Natural killer cell (primary cell): ENCODE measurements around the gene GANC. TPM values are rescaled to one million over a fixed set of nuclear protein-coding genes. Genes with fewer than 3 reads are reported as not detected.

Experiments
- ATAC-seq, 3 donors: fragments of 150-1000 bp in 2 of 3; fragments of 200-7000 bp in 1 of 3; cut with Tn5 transposase; 1 replicate in 1 of 3; 2 replicates in 2 of 3; pipeline ENCODE4 v1.10.0; 2021; ENCODE audit warnings: mild to moderate bottlenecking in 2 of 3, moderate library complexity in 2 of 3
- DNase-seq, 2 donors: peaks; one replicate each; pipeline versions ENCODE4 v3.0.0 to v3.0.0-alpha.2; 2013 to 2021; ENCODE audit warnings: mixed read lengths in 1 of 2
- H3K27ac ChIP-seq: one replicate; pipeline ENCODE4 v1.5.1; 2013; ENCODE audit warnings: mild to moderate bottlenecking, low read length
- H3K27me3 ChIP-seq: one replicate; pipeline ENCODE4 v1.6.1; 2013; ENCODE audit warnings: low read length; ENCODE audit not compliant: control insufficient read depth, insufficient read depth
- H3K36me3 ChIP-seq: one replicate; pipeline ENCODE4 v1.6.1; 2013; ENCODE audit warnings: low read length; ENCODE audit not compliant: control insufficient read depth, insufficient read depth
- H3K4me1 ChIP-seq: one replicate; pipeline ENCODE4 v1.6.1; 2013; ENCODE audit warnings: low read length; ENCODE audit not compliant: control insufficient read depth, insufficient read depth
- H3K4me3 ChIP-seq: one replicate; pipeline ENCODE4 v1.5.1; 2013; ENCODE audit warnings: low read length
- H3K9me3 ChIP-seq: one replicate; pipeline ENCODE4 v1.6.1; 2013; ENCODE audit warnings: low read length; ENCODE audit not compliant: control insufficient read depth, insufficient read depth
- H3K27ac Mint-ChIP-seq, 2 donors: one replicate each; pipeline ENCODE4 v1.8.0; 2022; ENCODE audit warnings: mild to moderate bottlenecking in 2 of 2, mixed read lengths in 2 of 2, moderate library complexity in 1 of 2
- H3K27me3 Mint-ChIP-seq, 2 donors: one replicate each; pipeline ENCODE4 v1.8.0; 2022; ENCODE audit warnings: low read depth in 2 of 2, mixed read lengths in 2 of 2
- H3K36me3 Mint-ChIP-seq: one replicate; pipeline ENCODE4 v1.8.0; 2022; ENCODE audit warnings: mixed read lengths
- H3K4me1 Mint-ChIP-seq, 2 donors: one replicate each; pipeline ENCODE4 v1.8.0; 2022; ENCODE audit warnings: mixed read lengths in 2 of 2
- H3K4me3 Mint-ChIP-seq: one replicate; pipeline ENCODE4 v1.8.0; 2022; ENCODE audit warnings: mild to moderate bottlenecking, moderate library complexity, mixed read lengths
- H3K9me3 Mint-ChIP-seq, 2 donors: one replicate each; pipeline ENCODE4 v1.8.0; 2022; ENCODE audit warnings: mixed read lengths in 2 of 2
- CTCF ChIP-seq: fragments of 200-600 bp; IDR thresholded peaks from one replicate; pipeline ENCODE4 v1.8.0; 2022; ENCODE audit warnings: antibody characterized with exemption
- WGBS: methylation state at CpG from one replicate; pipeline ENCODE4 v1.1.7; 2013; ENCODE audit warnings: missing lambda C conversion rate; ENCODE audit not compliant: insufficient coverage; 5-methylcytosine and 5-hydroxymethylcytosine counted together
- intact Hi-C: fragments of 100-400 bp; cut with micrococcal nuclease; formaldehyde crosslinking; loops from one replicate; pipeline ENCODE4 v1.14.2; 2022
- total RNA-seq, 4 donors: library from RNA; stranded (reverse); fragments of 120-200 nt in 1 of 4; gene quantifications; one replicate each; pipeline versions ENCODE4 v1.2.3 to v1.2.4, GENCODE V29; 2013 to 2022

Gene GANC
- total RNA-seq, 3 donors from 2014 or later (not counting 1 experiment from before 2014, with no cell fraction given), result 23.5 to 31.3 (median 24.3) TPM

GRCh38 chr15:42240823-42241222 lies 32.2 kb upstream of the GANC start:
- Histone ChIP-seq H3K4me3 (no peak overlapping the region), H3K4me1 (no peaks in the 10 kb centered on the region), H3K36me3 (peaks cover 43% of the 10 kb centered on the region), H3K27ac (no peak overlapping the region), H3K9me3 (no peaks in the 10 kb centered on the region), H3K27me3 (no peaks in the 10 kb centered on the region)
- Mint-ChIP-seq H3K27ac (peak overlapping the region in 1 of 2 donors; percentile 2), H3K27me3 (no peaks in the 10 kb centered on the region), H3K9me3 (no peaks in the 10 kb centered on the region), H3K36me3 (peaks cover 12% of the 10 kb centered on the region), H3K4me1 (peaks cover 8 to 18% of the 10 kb centered on the region in 2 donors), H3K4me3 (no peak overlapping the region)
- no CpG with 5 or more reads among the region's 1 CpG for WGBS
- ATAC-seq (no peak), DNase-seq (no peak)
- TF ChIP-seq CTCF, result no peak
- intact Hi-C loops, result no loop called here

GRCh38 chr15:42253300-42253699 lies 19.7 kb upstream of the GANC start:
- Histone ChIP-seq H3K4me1 (no peaks in the 10 kb centered on the region), H3K4me3 (no peak overlapping the region), H3K9me3 (peaks cover 3% of the 10 kb centered on the region), H3K27me3 (no peaks in the 10 kb centered on the region), H3K36me3 (peaks cover 33% of the 10 kb centered on the region), H3K27ac (no peak overlapping the region)
- Mint-ChIP-seq H3K27me3 (no peaks in the 10 kb centered on the region), H3K4me1 (peaks cover 6 to 9% of the 10 kb centered on the region in 2 donors), H3K27ac (no peak overlapping the region), H3K4me3 (no peak overlapping the region), H3K9me3 (peaks cover 0 to 3% of the 10 kb centered on the region in 2 donors), H3K36me3 (peaks cover 17% of the 10 kb centered on the region)
- no peak for DNase-seq
- ATAC-seq, result no peak
- no peak for TF ChIP-seq CTCF
- intact Hi-C loops, result no loop called here
- whole genome bisulfite sequencing, result 100% methylated on average over 2 of the region's 2 CpGs

- no peak overlapping the region for H3K4me3 Mint-ChIP-seq
- H3K27me3 ChIP-seq, result no peaks in the 10 kb centered on the region
- intact Hi-C loops, result no loop called here
- no peak overlapping the region for H3K27ac ChIP-seq
- H3K36me3 Mint-ChIP-seq, result peaks cover 43% of the 10 kb centered on the region
- no peaks in the 10 kb centered on the region for H3K27me3 Mint-ChIP-seq
- peaks cover 65% of the 10 kb centered on the region for H3K36me3 ChIP-seq
- no peak overlapping the region for H3K4me3 ChIP-seq
- no peak for ATAC-seq
- no peak for TF ChIP-seq CTCF
- no peak for DNase-seq
- H3K27ac Mint-ChIP-seq, result no peak overlapping the region
- H3K9me3 ChIP-seq, result no peaks in the 10 kb centered on the region
- no peaks in the 10 kb centered on the region for H3K4me1 ChIP-seq
- 78% methylated on average over 3 of the region's 5 CpGs for WGBS
- H3K4me1 Mint-ChIP-seq, result peaks cover 9 to 24% of the 10 kb centered on the region in 2 donors
- H3K9me3 Mint-ChIP-seq, result no peaks in the 10 kb centered on the region
These were observed 8.2 kb upstream of the GANC start for GRCh38 chr15:42264795-42265194.

- DNase-seq, result no peak
- no peak for TF ChIP-seq CTCF
- Mint-ChIP-seq H3K27ac (no peak overlapping the region), H3K4me3 (no peak overlapping the region), H3K4me1 (peaks cover 23 to 38% of the 10 kb centered on the region in 2 donors), H3K27me3 (no peaks in the 10 kb centered on the region), H3K9me3 (no peaks in the 10 kb centered on the region), H3K36me3 (peaks cover 43% of the 10 kb centered on the region)
- ATAC-seq, result no peak
- peaks cover 48% of the 10 kb centered on the region for H3K36me3 ChIP-seq
- no peaks in the 10 kb centered on the region for H3K27me3 ChIP-seq
- no peak overlapping the region for H3K4me3 ChIP-seq
- no peaks in the 10 kb centered on the region for H3K4me1 ChIP-seq
- no peaks in the 10 kb centered on the region for H3K9me3 ChIP-seq
- intact Hi-C loops, result no loop called here
- H3K27ac ChIP-seq, result no peak overlapping the region
These were observed 5.7 kb upstream of the GANC start for GRCh38 chr15:42267286-42267685.
